WTC11 (cell line): ENCODE results near the gene ANGPTL4.

ENCODE experiments used
- CREB1 ChIP-seq: sonication (generic); formaldehyde crosslinking; IDR thresholded peaks from 2 replicates; pipeline ENCODE4 v1.8.0; 2023; ENCODE audit warnings: mild to moderate bottlenecking, missing genetic modification reagents
- FOXK1 ChIP-seq: sonication (generic); formaldehyde crosslinking; IDR thresholded peaks from 2 replicates; pipeline ENCODE4 v1.8.0; 2022; ENCODE audit warnings: mild to moderate bottlenecking, moderate library complexity, missing genetic modification reagents
- RELA ChIP-seq: sonication (generic); formaldehyde crosslinking; IDR thresholded peaks from 2 replicates; pipeline ENCODE4 v1.8.1; 2022; ENCODE audit warnings: missing genetic modification reagents, mild to moderate bottlenecking, borderline replicate concordance
- SP1 ChIP-seq: sonication (generic); formaldehyde crosslinking; conservative IDR thresholded peaks from 2 replicates; pipeline ENCODE4 v1.8.1; 2022; ENCODE audit warnings: missing genetic modification reagents
- TF ChIP-seq, protein P1 (sequence below): fragments of 200-600 bp; IDR thresholded peaks from 2 replicates; pipeline ENCODE4 v1.8.0; 2022; ENCODE audit warnings: antibody characterized with exemption
- TF ChIP-seq, protein P2 (sequence below): sonication (generic); formaldehyde crosslinking; IDR thresholded peaks from 2 replicates; pipeline ENCODE4 v1.8.0; 2022; ENCODE audit warnings: mild to moderate bottlenecking, missing genetic modification reagents
- TF ChIP-seq, protein P3 (sequence below): sonication (generic); formaldehyde crosslinking; IDR thresholded peaks from 2 replicates; pipeline ENCODE4 v1.8.1; 2022; ENCODE audit warnings: mild to moderate bottlenecking, moderate library complexity, missing genetic modification reagents
- TF ChIP-seq, protein P4 (sequence below): sonication (generic); formaldehyde crosslinking; IDR thresholded peaks from 2 replicates; pipeline ENCODE4 v1.8.1; 2022; ENCODE audit warnings: low read depth, mild to moderate bottlenecking, moderate library complexity, missing genetic modification reagents, borderline replicate concordance
- TF ChIP-seq, protein P5 (sequence below): sonication (generic); formaldehyde crosslinking; IDR thresholded peaks from 2 replicates; pipeline ENCODE4 v1.8.0; 2023; ENCODE audit warnings: missing genetic modification reagents

DNA sequence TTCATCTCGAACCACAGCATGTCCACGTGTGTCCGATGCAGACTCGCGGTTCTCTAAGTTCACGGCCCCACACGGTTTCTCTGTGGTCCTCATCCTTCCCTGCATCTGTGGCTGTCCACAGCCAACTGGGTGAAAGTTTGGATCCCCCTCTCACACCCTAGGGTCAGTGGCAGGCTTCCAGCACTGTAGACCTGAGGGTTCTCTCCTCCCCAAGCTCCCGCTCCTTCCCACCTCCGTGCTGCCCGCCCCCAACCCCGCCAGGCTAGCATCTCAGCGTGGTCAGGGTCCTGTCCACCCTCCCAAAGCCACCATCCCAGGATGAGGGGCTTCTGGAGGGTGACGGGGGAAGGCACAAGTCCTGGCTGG is 3.0 kb downstream of the ANGPTL4 start:
- TF ChIP-seq, protein P1, sequence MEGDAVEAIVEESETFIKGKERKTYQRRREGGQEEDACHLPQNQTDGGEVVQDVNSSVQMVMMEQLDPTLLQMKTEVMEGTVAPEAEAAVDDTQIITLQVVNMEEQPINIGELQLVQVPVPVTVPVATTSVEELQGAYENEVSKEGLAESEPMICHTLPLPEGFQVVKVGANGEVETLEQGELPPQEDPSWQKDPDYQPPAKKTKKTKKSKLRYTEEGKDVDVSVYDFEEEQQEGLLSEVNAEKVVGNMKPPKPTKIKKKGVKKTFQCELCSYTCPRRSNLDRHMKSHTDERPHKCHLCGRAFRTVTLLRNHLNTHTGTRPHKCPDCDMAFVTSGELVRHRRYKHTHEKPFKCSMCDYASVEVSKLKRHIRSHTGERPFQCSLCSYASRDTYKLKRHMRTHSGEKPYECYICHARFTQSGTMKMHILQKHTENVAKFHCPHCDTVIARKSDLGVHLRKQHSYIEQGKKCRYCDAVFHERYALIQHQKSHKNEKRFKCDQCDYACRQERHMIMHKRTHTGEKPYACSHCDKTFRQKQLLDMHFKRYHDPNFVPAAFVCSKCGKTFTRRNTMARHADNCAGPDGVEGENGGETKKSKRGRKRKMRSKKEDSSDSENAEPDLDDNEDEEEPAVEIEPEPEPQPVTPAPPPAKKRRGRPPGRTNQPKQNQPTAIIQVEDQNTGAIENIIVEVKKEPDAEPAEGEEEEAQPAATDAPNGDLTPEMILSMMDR, result no peak
- no peak for TF ChIP-seq RELA
- TF ChIP-seq, protein P2, sequence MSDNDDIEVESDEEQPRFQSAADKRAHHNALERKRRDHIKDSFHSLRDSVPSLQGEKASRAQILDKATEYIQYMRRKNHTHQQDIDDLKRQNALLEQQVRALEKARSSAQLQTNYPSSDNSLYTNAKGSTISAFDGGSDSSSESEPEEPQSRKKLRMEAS (CRISPR knock-in tag), result no peak
- TF ChIP-seq, protein P3, sequence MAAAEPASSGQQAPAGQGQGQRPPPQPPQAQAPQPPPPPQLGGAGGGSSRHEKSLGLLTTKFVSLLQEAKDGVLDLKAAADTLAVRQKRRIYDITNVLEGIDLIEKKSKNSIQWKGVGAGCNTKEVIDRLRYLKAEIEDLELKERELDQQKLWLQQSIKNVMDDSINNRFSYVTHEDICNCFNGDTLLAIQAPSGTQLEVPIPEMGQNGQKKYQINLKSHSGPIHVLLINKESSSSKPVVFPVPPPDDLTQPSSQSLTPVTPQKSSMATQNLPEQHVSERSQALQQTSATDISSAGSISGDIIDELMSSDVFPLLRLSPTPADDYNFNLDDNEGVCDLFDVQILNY (CRISPR knock-in tag), result 0 out of 2 replicates have a peak, but pooled peaks have one; percentile 31
- TF ChIP-seq, protein P4, sequence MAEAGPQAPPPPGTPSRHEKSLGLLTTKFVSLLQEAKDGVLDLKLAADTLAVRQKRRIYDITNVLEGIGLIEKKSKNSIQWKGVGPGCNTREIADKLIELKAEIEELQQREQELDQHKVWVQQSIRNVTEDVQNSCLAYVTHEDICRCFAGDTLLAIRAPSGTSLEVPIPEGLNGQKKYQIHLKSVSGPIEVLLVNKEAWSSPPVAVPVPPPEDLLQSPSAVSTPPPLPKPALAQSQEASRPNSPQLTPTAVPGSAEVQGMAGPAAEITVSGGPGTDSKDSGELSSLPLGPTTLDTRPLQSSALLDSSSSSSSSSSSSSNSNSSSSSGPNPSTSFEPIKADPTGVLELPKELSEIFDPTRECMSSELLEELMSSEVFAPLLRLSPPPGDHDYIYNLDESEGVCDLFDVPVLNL, result no peak
- TF ChIP-seq, protein P5, sequence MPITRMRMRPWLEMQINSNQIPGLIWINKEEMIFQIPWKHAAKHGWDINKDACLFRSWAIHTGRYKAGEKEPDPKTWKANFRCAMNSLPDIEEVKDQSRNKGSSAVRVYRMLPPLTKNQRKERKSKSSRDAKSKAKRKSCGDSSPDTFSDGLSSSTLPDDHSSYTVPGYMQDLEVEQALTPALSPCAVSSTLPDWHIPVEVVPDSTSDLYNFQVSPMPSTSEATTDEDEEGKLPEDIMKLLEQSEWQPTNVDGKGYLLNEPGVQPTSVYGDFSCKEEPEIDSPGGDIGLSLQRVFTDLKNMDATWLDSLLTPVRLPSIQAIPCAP (CRISPR knock-in tag), result no peak
- no peak for TF ChIP-seq SP1 (CRISPR knock-in tag)
- no peak for TF ChIP-seq FOXK1 (CRISPR knock-in tag)
- no peak for TF ChIP-seq CREB1 (CRISPR knock-in tag)
